Nephron (organoid): ENCODE measurements around the gene PRSS57.

Source experiments
- H3K27ac Mint-ChIP-seq, 3 experiments: 2 replicates each; pipeline ENCODE4 v1.8.0; 2020; ENCODE audit warnings: mixed read lengths in 3 of 3, mild to moderate bottlenecking in 2 of 3, moderate library complexity in 1 of 3
- H3K27me3 Mint-ChIP-seq: 2 replicates; pipeline ENCODE4 v1.8.0; 2021; ENCODE audit warnings: low read depth, mild to moderate bottlenecking, moderate library complexity, mixed read lengths
- H3K36me3 Mint-ChIP-seq: 2 replicates; pipeline ENCODE4 v1.8.0; 2020; ENCODE audit warnings: low read depth, mixed read lengths
- H3K4me1 Mint-ChIP-seq: 2 replicates; pipeline ENCODE4 v1.8.0; 2020; ENCODE audit warnings: mixed read lengths
- H3K4me3 Mint-ChIP-seq, 3 experiments: 2 replicates each; pipeline ENCODE4 v1.8.0; 2020; ENCODE audit warnings: mild to moderate bottlenecking in 3 of 3, mixed read lengths in 3 of 3, moderate library complexity in 2 of 3
- H3K9me3 Mint-ChIP-seq: 2 replicates; pipeline ENCODE4 v1.8.0; 2020; ENCODE audit warnings: mixed read lengths
- CTCF ChIP-seq, 3 experiments: fragments of 200-600 bp; sonication (generic); IDR thresholded peaks; one replicate each; pipeline ENCODE4 v1.5.0; 2021; ENCODE audit warnings: antibody characterized with exemption in 3 of 3; ENCODE audit not compliant: unreplicated experiment in 3 of 3

PRSS57 gene

GRCh38 chr19:718991-719512, 23.8 kb upstream of the PRSS57 start:
- Mint-ChIP-seq H3K9me3 (no peaks in the 10 kb centered on the region), H3K4me3 (no peak overlapping the region), H3K27ac (peak overlapping the region in 2 of 3 experiments; percentile 83 to 96), H3K27me3 (no peaks in the 10 kb centered on the region), H3K4me1 (peaks cover 15% of the 10 kb centered on the region), H3K36me3 (peaks cover 13% of the 10 kb centered on the region)
- no peak for TF ChIP-seq CTCF (IDR thresholded peaks at IDR 0.05; ENCODE audit: unreplicated experiment in 3 of 3)

- Mint-ChIP-seq H3K36me3 (peaks cover 13% of the 10 kb centered on the region), H3K4me3 (peak overlapping the region in 2 of 3 experiments; percentile 59 to 66), H3K27me3 (no peaks in the 10 kb centered on the region), H3K27ac (peak overlapping the region; percentile 69 to 96 (median 83)), H3K4me1 (peaks cover 15% of the 10 kb centered on the region), H3K9me3 (no peaks in the 10 kb centered on the region)
- no peak for TF ChIP-seq CTCF (IDR thresholded peaks at IDR 0.05; ENCODE audit: unreplicated experiment in 3 of 3)
These were observed 23.1 kb upstream of the PRSS57 start for GRCh38 chr19:718251-718951.

- Mint-ChIP-seq H3K4me3 (no peak overlapping the region), H3K27ac (peak overlapping the region; percentile 14 to 80 (median 34)), H3K36me3 (peaks cover 16% of the 10 kb centered on the region), H3K9me3 (no peaks in the 10 kb centered on the region), H3K27me3 (no peaks in the 10 kb centered on the region), H3K4me1 (peaks cover 26% of the 10 kb centered on the region)
- TF ChIP-seq CTCF (IDR thresholded peaks at IDR 0.05; ENCODE audit: unreplicated experiment in 3 of 3) = no peak
These were observed 20.1 kb upstream of the PRSS57 start for GRCh38 chr19:715347-715746.

GRCh38 chr19:711254-711653, 16.0 kb upstream of the PRSS57 start:
- TF ChIP-seq CTCF (IDR thresholded peaks at IDR 0.05; ENCODE audit: unreplicated experiment in 3 of 3) = no peak
- Mint-ChIP-seq H3K27ac (peak overlapping the region; percentile 55 to 92 (median 79)), H3K27me3 (peaks cover 3% of the 10 kb centered on the region), H3K4me3 (peak overlapping the region; percentile 70 to 89 (median 86)), H3K36me3 (peaks cover 13% of the 10 kb centered on the region), H3K9me3 (no peaks in the 10 kb centered on the region), H3K4me1 (peaks cover 11% of the 10 kb centered on the region)

- peaks cover 11% of the 10 kb centered on the region for H3K4me1 Mint-ChIP-seq
- peaks cover 10% of the 10 kb centered on the region for H3K36me3 Mint-ChIP-seq
- peak overlapping the region; percentile 55 to 83 (median 79) for H3K27ac Mint-ChIP-seq
- peaks cover 4% of the 10 kb centered on the region for H3K27me3 Mint-ChIP-seq
- H3K4me3 Mint-ChIP-seq = peak overlapping the region; percentile 70 to 89 (median 86)
- TF ChIP-seq CTCF (IDR thresholded peaks at IDR 0.05; ENCODE audit: unreplicated experiment in 3 of 3) = no peak
- H3K9me3 Mint-ChIP-seq = no peaks in the 10 kb centered on the region
These were observed 15.5 kb upstream of the PRSS57 start for GRCh38 chr19:710767-711166.
